Activated CD4-positive, CD25-positive, alpha-beta regulatory T cell treated with anti-CD3 and anti-CD28 coated beads, Interleukin-2, amount 50 U/mL, for 16 hours (primary cell): ENCODE measurements around the gene ARHGAP28.
"Not testable (repeated sequence)": the region's sequence is repeated elsewhere in the genome, so short reads cannot be mapped to it uniquely, and the experiment has no call there.

Experiments
- DNase-seq: peaks from one replicate; pipeline ENCODE4 v3.0.0-alpha.2; 2020; ENCODE audit warnings: low read depth, low spot score

Gene ARHGAP28

DNA sequence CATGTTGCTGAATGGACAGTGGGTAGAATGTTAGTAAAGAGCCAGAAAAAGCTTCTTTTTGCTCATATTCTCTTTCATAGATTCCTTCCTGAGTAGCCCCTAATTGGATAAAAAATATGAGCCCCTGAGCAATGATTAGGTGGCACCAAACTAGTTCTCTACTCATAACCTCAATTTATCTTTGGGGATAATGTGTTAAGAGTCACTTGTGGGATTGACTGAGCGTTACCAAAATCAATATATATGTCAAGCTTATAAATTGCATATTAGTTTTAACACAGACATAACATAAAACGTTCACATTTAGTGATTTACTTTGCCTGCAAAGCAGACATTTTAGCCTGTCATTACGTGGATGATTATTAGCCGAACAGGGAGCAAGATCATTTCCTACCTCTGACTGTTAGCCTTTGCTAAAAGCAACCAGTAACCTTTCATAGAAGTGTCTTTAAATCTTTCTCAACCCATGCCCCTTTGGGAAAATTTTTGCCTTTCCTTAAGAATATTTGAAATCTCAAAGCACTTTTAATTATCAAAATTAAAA lies 85.4 kb downstream of the ARHGAP28 start:
- DNase-seq, result no peak

DNA sequence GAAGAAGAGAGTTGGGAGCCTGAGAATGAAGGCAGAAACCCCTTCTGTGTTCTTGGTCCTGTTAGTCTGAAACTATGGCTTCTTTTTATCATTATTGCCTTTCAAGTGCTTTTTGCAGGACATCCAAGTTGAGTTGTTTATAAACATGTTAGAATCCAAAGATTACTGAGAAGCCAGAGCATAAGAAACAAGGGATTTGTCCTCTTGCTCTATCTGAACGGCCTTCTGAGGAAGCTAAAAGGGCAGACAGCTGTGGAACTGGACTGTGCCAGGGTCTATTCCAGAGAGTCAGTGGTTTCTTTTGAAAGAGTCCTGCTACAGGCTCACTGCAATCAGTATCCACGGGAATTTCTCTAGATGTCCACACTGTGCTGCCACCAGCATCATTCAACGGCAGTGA lies 86.6 kb downstream of the ARHGAP28 start:
- no peak for DNase-seq

DNA sequence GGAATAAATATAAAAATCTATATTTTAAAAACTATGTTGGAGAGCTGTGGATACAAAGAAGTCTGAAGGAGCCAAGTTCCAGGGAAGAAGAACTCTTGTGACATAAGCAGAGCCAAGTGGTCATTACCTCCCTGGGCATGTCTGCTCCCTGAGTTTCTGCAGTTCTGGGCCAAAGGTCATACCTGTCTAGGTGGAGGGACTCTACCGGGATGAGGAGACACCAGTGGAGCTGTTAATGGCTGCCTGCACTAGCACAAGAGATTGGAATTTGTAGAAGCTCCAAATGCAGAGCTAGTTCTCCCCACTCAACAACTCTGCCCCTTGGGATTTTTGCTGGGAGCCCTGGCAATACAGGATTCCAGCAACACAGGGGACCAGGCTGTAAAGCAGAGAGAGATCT lies 89.8 kb downstream of the ARHGAP28 start:
- no peak for DNase-seq

DNA sequence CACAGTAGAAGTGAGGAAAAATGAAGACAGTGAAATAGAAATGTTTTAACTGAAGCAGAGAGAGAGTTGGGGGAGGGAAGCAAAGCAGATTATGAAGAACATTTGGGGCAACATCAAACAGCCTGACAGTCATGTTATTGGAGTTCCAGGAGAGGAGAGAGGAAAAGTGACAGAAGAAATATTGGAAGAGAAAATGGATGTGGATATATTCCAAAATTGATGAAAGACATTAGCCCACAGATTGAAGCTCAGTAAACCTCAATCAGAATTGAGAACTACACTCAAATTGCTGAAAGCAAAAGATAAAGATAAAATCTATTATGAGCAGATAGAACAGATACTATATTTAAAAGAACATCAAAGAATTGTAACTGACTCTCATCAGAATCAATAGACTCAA lies 90.8 kb downstream of the ARHGAP28 start:
- DNase-seq, result no peak

DNA sequence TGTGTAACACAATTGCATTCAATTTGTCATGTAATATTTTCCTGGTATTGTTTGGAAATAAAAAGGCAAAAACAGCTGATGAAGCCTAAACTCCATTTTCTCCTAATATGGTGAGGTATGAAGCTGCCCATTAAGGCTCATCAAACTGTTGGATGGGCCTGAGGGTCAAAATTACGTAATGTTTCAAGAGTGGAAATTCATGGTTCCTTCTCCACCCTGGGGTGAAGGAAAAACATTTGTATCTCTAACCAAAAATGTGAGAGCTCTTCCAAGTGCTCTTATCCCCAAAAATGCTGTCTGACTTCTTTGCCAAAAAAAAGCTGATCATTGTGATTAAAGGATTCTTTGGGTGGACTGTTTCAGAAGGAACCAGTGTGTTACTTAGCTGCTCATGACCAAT lies 91.8 kb downstream of the ARHGAP28 start:
- DNase-seq, result no peak

DNA sequence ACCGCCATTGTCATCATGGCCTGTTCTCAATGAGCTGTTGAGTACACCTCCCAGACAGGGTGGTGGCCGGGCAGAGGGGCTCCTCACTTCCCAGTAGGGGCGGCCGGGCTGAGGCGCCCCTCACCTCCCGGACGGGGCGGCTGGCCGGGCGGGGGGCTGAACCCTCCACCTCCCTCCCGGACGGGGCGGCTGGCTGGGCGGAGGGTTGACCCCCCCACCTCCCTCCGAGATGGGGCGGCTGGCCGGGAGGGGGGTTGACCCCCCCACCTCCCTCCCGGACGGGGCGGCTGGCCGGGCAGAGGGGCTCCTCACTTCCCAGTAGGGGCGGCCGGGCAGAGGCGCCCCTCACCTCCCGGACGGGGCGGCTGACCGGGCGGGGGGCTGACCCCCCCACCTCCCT lies 97.6 kb downstream of the ARHGAP28 start:
- not testable (repeated sequence) for DNase-seq

DNA sequence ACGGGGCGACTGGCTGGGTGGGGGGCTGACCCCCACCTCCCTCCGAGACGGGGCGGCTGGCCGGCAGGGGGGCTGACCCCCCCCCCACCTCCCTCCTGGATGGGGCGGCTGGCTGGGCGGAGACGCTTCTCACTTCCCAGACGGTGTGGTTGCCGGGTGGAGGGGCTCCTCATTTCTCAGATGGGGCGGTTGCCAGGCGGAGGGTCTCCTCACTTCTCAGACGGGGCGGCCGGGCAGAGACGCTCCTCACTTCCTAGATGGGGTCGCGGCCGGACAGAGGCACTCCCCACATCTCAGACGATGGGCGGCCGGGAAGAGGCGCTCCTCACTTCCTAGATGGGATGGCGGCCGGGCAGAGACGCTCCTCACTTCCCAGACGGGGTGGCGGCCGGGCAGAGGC lies 98.0 kb downstream of the ARHGAP28 start:
- DNase-seq, result not testable (repeated sequence)

DNA sequence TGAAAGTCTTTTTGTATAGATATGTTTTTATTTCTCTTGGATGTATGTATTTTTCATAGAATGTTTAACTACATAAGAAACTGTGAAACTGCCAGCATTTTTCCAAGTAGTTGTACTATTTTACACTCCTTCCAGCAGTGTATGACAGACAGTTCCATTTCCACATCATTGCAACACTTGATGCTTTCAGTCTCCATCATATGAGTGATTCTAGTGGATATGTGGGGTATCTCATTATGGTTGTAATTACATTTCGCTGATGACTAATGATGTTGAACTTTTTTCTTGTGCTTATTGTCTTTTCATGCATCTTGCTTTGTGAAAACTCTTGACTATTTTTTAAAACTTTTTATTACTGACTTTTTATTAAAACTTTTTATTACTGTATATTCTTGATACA lies 101.4 kb downstream of the ARHGAP28 start:
- no peak for DNase-seq

DNA sequence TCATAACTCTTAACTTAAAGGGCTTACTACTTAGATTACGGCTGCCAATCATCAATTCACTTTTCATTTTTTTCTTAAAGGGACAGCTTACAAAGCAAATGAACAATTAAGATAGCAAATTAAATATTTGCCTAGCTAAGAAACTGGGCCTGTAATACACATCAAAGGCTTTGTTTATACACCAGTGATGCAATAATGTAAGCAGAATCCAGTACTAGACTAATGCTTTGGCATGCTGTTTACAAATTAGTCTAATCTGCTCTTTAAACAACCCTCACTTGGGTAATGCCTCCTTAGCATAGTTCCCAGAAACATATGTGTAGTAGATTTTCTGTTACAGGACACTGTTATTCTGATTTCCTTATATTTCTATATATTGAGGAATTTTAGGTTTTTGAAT lies 105.8 kb downstream of the ARHGAP28 start:
- no peak for DNase-seq

DNA sequence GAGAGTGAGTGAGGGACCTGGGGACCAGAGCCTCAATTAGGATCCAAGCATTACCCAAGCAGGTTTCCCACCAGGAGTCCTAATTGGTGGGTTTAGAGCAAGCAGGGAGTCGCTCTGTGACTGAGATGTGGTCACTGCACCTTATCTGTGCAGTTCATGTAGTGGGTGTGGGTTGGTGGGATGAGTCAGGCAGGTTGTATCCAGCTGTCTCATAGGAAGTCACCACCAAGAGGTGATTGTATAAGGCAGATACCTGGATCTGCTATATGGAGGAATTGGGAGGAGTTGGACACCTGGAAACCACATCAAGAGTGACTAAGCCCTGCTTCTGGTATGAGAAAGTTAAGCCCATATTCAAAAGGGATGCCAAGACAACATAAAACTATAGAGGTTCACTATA lies 106.8 kb downstream of the ARHGAP28 start:
- DNase-seq, result no peak

DNA sequence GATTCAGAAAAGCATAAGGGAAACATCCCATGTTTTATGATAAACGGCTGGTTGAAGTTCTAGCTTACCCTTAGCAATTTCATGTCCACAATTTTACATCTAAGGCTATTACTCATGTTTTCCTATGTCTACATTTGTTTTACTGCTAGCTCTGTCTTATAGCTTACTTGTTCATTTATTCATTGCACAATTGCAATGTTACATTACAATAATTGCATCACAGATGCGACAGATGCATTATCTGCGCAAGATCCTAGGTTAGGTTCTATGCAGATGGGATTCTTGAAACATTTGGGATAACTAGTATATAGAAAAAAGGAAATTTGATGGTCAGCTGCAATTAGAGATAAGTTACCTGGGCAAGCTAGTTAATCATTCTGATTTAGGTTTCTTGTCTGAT lies 108.4 kb downstream of the ARHGAP28 start:
- no peak for DNase-seq

DNA sequence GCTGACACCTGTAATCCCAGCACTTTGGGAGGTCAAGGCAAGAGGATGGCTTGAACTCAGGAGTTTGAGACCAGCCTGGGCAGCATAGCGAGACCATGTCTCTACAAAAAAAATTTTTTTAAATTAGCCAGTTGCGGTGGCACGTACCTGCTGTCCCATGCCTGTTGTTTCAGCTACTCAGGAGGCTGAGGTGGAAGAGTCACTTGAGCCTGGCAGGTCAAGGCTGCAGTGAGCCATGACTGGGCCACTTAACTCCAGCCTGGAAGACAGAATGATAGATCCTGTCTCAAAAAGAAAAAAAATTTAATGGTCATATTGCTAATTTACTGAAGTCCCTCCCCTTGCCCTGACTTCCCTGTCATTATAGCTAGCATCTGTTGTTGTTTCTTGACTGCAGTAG lies 112.6 kb downstream of the ARHGAP28 start:
- no peak for DNase-seq

DNA sequence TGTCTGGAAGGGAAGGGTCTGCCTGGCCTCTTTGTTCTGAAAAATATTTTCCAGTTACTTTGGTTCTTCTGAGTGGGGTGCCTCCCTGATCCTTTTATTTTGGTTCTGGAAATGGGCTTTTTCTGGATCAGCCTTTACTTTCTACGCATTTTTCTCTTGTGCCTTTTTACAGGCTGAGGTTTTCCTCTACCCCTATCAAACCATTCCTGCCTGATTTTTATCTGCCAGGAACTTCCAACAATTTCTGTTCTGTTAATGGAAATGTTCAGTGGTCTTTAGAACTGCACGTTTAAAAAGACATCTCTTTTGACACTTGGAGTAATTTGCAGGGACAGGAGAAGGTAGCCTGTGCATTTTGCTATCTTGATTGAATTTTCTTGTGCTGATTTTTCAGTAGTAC lies 113.8 kb downstream of the ARHGAP28 start:
- no peak for DNase-seq

DNA sequence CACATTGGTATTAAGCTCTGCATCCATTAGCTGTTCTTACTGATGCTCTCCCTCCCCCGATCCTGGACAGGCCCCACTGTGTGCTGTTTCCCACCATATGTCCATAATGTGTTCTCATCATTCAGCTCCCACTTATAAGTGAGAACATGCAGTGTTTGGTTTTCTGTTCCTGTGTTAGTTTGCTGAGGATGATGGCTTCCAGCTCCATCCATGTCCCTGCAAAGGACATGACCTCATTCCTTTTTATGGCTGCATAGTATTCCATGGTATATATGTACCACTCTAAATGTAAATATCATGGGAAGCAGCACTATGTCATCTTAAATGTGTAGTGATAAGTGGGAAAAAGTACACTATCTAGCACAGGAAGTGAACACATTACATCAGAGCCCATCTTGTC lies 116.0 kb downstream of the ARHGAP28 start:
- not testable (repeated sequence) for DNase-seq

DNA sequence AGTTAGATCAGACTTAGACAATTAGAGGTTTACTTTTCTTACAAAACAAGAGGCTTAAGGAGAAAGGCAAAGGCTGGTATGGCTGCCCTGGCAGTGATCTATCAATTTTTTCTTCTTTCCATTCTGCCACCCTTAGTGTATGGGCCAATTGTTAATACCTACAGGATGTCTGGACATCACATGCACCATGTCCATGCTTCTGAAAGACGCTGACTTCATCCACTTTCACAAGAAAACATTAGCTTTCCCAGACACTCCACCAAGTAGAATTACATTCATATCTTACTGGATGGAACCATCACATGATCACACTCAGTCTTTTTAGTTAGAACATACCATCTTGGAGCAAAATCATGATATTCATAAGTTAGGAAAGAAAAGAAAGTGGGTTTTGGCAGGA lies 120.9 kb downstream of the ARHGAP28 start:
- no peak for DNase-seq

DNA sequence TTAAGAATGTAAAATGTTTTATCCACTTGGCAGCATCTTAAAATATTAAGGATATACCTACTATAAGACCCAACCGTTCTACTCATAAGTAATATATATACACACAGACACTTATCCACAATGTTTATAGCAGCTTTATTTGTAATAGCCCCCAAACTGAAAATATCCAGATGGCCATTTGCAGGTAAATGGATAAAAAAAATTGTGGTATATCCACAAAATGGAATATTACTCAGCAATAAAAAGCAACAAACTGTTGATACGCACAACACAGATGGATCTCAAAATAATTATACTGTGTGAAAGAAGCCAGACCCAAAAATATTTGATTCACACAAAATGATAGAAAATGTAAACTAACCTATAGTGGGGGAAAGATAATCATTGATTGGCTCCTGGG lies 122.0 kb downstream of the ARHGAP28 start:
- DNase-seq, result no peak

DNA sequence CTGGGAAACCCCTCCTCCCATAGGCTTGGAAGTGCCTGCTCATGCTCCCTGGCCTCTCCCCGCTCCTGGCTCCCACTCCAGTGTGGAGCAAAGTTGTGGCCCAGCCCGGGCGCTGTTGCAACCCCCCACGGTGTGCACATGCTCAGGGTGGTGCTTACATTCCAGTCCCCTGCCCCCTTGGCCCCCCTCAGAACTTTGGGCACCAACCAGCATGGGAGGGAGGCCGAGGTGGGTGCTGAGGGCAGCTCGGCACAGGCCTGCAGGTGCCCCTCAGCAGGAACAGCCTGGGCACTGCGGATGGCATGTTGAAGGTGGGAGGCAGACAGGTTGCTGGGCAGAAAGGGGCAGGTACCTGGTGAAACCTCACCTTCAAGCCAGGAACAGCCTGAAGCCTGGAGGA lies 125.3 kb downstream of the ARHGAP28 start:
- DNase-seq, result no peak

DNA sequence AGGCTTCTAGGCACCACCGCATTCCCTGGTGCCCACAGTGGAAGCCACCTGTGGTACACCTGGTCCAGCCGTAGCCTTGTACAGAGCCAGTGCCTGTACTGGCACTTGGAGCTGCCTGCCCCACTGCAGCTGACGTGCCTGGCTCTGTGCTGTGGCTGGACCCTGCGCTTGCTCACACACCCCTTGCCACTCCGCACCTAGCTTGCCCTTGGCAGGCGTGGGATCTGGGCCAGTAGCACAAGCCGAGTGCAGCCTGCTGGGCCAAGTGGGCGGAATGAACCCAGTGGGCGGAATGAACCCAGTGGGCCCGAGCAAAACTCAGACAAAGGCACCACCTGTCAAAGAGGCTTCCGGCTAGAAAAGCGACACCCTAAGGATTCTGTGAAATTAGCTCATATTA lies 126.3 kb downstream of the ARHGAP28 start:
- DNase-seq, result no peak

DNA sequence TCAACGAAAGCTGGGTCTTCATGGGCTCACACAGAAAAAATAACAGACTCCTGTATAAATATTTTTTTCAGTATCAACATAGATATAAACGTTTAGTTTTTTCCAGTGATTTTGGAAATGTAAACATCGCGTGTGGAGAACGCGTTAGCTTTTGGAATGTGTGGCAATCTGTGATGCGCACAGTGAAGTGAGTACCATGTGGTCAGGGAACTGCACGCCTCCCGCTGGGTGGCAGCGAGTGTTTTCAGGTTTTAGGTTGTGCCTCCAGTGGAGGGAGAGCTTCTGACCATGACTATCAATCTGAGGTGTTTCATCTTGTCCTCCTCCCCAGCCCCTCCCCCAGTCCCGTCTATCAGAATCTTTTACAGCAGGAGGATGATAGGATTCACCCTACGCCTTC lies 127.8 kb downstream of the ARHGAP28 start:
- no peak for DNase-seq

DNA sequence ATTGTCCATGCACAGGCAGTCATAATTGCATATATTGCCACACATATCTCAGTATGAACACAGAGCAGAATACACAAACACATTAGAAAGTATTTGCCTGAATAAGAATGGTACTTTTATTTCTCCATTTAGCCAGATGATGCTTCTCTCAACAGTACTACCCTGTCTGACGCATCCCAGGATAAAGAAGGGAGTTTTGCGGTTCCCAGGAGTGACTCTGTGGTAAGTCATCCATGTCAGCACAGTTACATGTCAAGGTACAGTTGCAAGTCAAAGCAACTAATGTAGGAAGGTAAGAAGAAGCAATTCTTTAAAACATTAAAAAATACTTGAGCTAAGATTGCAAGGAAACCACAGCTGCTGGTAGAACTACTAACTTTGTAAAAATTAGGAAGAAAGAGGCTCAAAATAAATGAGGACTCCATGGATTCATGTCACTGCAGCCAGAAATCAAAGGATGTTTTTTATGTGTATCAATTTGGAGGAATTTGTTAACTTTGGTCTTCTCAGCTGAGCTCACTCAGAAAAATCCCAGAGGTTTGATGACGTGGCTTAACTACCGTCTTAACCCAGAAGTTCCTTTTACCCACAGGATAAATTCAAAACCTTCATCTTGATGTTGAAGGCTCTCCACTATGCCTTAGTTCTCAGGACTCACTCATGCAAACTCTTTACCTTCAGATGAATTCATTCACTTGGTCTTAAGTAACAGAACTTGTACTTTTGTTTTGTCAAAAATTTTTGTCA lies 130.3 kb downstream of the ARHGAP28 start:
- no peak for DNase-seq

DNA sequence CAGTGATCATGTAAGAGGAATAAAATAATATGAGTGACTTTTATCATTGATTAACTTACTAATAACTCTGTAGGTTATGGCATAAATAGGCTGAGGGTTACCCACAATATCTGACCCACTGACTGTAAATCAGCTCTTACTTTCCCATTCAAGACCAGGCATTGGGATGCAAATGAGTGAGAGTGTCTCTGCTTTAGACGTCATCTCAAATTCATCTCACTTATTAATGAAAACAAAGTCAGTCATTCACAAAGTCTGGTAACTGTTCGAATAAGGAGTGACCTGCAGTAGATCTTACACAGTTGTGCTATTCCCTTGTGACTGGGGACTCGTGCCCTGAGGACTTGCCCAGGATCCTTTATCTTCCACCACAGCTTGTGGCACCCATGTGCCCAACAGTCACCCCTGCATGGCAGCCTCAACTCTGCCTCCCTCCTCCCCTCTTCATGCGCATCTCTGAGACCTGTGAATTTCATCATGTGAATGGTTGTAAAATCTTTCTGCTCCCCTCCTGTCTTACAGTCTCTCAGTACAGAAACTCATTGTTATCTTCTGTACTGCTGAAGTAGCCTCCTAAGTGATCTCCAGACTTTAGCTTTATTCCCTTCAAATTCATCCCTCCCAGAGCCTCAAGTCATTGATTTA lies 131.4 kb downstream of the ARHGAP28 start:
- DNase-seq, result no peak

DNA sequence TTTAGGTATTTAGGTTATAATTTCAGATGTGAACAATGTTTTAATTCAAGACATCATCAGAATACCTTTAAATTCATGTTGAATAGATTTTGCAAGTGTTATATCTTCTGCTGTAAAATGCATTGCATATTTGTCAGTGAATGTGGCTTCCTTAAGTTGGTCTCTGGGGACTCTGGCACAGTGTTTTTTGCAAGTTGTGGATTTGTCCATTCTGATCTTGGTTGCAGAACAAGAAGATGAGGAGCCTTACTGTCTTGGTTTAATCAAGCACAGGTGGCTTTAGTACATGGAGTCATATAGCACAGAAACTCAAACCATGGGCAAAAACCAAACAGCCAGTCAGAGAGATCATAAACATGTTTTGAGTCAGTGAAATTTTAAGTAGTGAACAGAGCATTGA lies 135.7 kb downstream of the ARHGAP28 start:
- DNase-seq, result no peak

DNA sequence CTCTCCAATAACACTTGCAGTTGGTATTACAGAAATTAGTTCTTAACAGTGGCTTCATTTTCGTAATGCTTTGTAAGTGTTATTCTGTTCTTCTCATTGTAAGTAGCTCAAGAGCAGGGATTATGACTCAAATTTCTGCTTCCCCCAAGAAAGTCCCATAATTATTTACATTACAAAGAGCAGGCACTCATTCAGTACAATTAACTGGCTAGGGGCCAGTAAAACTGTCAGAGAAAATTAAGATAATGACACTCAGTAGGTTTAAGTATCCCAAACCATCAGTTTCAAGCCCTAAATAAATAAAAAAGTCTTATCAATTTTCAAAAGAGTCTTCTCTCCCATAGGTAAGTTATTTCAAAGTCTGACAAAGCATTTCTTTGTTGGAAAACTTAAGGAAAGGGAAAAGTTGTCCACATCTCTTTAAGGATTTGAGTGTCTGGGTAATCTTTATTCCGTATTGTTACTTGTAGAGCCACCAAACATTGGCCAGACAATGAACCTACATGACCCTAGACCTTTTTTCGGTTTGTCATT lies 137.1 kb downstream of the ARHGAP28 start:
- DNase-seq, result no peak
